H1 (cell line): Measurements from ENCODE around the gene SLFNL1. TPM values are rescaled to one million over a fixed set of nuclear protein-coding genes. Genes with fewer than 3 reads are reported as not detected.

ENCODE experiments used
- BACH1 ChIP-seq: IDR thresholded peaks from 2 replicates; pipeline ENCODE4 v1.6.1; 2012; ENCODE audit warnings: low read length, improper control_type of control experiment
- NANOG ChIP-seq: IDR thresholded peaks from 2 replicates; pipeline ENCODE4 v1.6.1; 2011; ENCODE audit warnings: low read length, low read depth, mild to moderate bottlenecking, inconsistent platforms; ENCODE audit not compliant: insufficient read depth, poor library complexity, severe bottlenecking
- SAP30 ChIP-seq: fragments of 300-600 bp; sonication (generic); IDR thresholded peaks from 2 replicates; pipeline ENCODE4 v1.7.1; 2012; ENCODE audit warnings: low read length, moderate library complexity, mild to moderate bottlenecking, inconsistent platforms; ENCODE audit not compliant: insufficient read depth, insufficient replicate concordance
- SP1 ChIP-seq: IDR thresholded peaks from 2 replicates; pipeline ENCODE4 v1.6.1; 2011; ENCODE audit warnings: low read depth, low read length
- polyA plus RNA-seq, 7 experiments: library from polyadenylated mRNA; depleted of rRNA in 3 of 7; stranded (reverse) in 5 of 7; unstranded in 2 of 7; fragments of >200 nt in 5 of 7; fragments of 200-250 nt in 2 of 7; gene quantifications; 1 replicate in 5 of 7; 2 replicates in 1 of 7; 4 replicates in 1 of 7; pipeline versions ENCODE4 v1.2.1 to v1.2.3, GENCODE V29; 2011 to 2013; ENCODE audit warnings: missing spikeins in 2 of 7, mixed read lengths in 2 of 7
- total RNA-seq: library from RNA; stranded (reverse); fragmentation: NEBNext Ultra II Directional; extraction: Animal tissue kit (Norgen Biotek cat#: 25700); gene quantifications from 2 replicates; pipeline ENCODE4 v1.2.1, GENCODE V29; 2021
- TF ChIP-seq, protein P1 (sequence below): fragments of 300-600 bp; sonication (generic); IDR thresholded peaks from 2 replicates; pipeline ENCODE4 v1.7.1; 2012; ENCODE audit warnings: low read length, moderate library complexity, mild to moderate bottlenecking, inconsistent platforms; ENCODE audit not compliant: insufficient replicate concordance

SLFNL1 gene
- total and polyA plus RNA-seq, 2 of the 8 experiments (the other 6 are each of a cell fraction or from before 2014, with no cell fraction given), result not detected

DNA sequence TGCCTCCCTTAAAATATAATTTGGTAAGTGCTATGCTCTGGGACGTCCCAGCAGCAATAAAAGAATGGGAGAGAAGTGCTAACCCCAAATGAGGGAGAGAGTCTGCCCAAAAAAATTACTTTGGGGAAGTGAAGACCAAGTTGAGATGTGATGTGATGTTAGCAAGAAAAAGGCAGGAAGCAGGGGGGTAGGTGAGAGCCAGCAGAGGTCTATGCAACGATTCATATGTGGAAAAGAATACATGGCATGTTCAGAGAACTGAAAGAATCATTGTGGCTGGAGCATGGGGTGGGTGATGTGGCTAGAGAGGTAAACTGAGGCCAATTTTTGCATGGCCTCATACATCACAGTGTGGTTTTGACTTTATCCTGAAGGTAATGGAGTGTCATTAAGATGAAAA lies 47.6 kb downstream of the SLFNL1 start (continued):
- TF ChIP-seq, protein P1, sequence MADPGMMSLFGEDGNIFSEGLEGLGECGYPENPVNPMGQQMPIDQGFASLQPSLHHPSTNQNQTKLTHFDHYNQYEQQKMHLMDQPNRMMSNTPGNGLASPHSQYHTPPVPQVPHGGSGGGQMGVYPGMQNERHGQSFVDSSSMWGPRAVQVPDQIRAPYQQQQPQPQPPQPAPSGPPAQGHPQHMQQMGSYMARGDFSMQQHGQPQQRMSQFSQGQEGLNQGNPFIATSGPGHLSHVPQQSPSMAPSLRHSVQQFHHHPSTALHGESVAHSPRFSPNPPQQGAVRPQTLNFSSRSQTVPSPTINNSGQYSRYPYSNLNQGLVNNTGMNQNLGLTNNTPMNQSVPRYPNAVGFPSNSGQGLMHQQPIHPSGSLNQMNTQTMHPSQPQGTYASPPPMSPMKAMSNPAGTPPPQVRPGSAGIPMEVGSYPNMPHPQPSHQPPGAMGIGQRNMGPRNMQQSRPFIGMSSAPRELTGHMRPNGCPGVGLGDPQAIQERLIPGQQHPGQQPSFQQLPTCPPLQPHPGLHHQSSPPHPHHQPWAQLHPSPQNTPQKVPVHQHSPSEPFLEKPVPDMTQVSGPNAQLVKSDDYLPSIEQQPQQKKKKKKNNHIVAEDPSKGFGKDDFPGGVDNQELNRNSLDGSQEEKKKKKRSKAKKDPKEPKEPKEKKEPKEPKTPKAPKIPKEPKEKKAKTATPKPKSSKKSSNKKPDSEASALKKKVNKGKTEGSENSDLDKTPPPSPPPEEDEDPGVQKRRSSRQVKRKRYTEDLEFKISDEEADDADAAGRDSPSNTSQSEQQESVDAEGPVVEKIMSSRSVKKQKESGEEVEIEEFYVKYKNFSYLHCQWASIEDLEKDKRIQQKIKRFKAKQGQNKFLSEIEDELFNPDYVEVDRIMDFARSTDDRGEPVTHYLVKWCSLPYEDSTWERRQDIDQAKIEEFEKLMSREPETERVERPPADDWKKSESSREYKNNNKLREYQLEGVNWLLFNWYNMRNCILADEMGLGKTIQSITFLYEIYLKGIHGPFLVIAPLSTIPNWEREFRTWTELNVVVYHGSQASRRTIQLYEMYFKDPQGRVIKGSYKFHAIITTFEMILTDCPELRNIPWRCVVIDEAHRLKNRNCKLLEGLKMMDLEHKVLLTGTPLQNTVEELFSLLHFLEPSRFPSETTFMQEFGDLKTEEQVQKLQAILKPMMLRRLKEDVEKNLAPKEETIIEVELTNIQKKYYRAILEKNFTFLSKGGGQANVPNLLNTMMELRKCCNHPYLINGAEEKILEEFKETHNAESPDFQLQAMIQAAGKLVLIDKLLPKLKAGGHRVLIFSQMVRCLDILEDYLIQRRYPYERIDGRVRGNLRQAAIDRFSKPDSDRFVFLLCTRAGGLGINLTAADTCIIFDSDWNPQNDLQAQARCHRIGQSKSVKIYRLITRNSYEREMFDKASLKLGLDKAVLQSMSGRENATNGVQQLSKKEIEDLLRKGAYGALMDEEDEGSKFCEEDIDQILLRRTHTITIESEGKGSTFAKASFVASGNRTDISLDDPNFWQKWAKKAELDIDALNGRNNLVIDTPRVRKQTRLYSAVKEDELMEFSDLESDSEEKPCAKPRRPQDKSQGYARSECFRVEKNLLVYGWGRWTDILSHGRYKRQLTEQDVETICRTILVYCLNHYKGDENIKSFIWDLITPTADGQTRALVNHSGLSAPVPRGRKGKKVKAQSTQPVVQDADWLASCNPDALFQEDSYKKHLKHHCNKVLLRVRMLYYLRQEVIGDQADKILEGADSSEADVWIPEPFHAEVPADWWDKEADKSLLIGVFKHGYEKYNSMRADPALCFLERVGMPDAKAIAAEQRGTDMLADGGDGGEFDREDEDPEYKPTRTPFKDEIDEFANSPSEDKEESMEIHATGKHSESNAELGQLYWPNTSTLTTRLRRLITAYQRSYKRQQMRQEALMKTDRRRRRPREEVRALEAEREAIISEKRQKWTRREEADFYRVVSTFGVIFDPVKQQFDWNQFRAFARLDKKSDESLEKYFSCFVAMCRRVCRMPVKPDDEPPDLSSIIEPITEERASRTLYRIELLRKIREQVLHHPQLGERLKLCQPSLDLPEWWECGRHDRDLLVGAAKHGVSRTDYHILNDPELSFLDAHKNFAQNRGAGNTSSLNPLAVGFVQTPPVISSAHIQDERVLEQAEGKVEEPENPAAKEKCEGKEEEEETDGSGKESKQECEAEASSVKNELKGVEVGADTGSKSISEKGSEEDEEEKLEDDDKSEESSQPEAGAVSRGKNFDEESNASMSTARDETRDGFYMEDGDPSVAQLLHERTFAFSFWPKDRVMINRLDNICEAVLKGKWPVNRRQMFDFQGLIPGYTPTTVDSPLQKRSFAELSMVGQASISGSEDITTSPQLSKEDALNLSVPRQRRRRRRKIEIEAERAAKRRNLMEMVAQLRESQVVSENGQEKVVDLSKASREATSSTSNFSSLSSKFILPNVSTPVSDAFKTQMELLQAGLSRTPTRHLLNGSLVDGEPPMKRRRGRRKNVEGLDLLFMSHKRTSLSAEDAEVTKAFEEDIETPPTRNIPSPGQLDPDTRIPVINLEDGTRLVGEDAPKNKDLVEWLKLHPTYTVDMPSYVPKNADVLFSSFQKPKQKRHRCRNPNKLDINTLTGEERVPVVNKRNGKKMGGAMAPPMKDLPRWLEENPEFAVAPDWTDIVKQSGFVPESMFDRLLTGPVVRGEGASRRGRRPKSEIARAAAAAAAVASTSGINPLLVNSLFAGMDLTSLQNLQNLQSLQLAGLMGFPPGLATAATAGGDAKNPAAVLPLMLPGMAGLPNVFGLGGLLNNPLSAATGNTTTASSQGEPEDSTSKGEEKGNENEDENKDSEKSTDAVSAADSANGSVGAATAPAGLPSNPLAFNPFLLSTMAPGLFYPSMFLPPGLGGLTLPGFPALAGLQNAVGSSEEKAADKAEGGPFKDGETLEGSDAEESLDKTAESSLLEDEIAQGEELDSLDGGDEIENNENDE, result no peak
- no peak for TF ChIP-seq BACH1
- TF ChIP-seq SP1, result no peak
- TF ChIP-seq SAP30, result no peak
- no peak for TF ChIP-seq NANOG
